ENCODE measurements around the gene ACOX3. TPM values are rescaled to one million over a fixed set of nuclear protein-coding genes. Genes with fewer than 3 reads are reported as not detected.

Gene ACOX3
- 10.3 and 22.6 TPM in 2 replicates for total RNA-seq

DNA sequence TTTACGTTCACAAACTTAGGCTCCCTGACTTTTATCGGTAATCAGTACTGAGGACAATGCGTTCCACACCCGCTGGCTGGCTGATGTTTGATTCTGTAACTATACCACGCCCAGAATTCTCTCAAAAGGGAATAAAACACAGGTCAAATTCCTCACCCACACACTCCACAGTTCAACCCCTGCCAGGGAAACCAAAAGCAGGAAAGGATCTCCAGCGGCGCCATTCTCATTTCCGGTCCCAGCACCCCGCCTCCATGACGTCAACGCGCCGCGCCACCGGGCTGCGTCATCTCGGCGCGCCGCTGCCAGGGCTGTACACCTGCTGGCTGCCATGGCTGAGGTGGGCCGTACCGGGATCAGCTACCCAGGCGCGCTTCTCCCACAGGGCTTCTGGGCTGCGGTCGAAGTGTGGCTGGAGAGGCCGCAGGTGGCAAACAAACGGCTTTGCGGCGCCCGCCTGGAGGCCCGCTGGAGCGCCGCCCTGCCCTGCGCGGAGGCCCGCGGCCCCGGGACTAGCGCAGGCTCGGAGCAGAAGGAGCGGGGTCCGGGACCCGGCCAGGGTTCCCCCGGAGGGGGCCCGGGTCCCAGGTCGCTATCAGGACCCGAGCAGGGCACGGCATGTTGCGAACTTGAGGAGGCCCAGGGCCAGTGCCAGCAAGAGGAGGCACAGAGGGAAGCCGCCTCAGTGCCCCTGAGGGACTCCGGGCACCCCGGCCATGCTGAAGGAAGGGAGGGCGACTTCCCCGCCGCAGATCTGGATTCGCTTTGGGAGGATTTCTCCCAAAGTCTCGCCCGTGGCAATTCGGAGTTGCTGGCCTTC lies at the start of gene ACOX3, which contains the start of gene TRMT44:
ACOX3 (minus strand) TSS at position 232 of the 820 bp plus-strand sequence. CDS start 24,202 bp downstream, outside the sequence.
TRMT44 (plus strand) TSS at position 286 of the 820 bp plus-strand sequence; CDS start at position 332, 46 bp downstream.

Other genes with a start within 250 kb of the ACOX3 start
- 23.6 and 65.5 TPM in 2 replicates for gene SH3TC1, start 241.4 kb downstream of the ACOX3 start, total RNA-seq
- 0.14 TPM in 1 of 2 replicates, not detected in the other for gene HTRA3, start 171.0 kb downstream of the ACOX3 start, total RNA-seq
- 11.3 and 21.4 TPM in 2 replicates for gene TRMT44, start 54 bp upstream of the ACOX3 start, total RNA-seq
- 0.07 TPM in 1 of 2 replicates, not detected in the other for gene GPR78, start 139.7 kb upstream of the ACOX3 start, total RNA-seq
- gene CPZ, start 152.0 kb upstream of the ACOX3 start, total RNA-seq: 0.21 TPM in 1 of 2 replicates, not detected in the other

All from nasal cavity respiratory epithelium epithelial cell of viscerocranial mucosa (primary cell).